Measurements from ENCODE around the gene DUSP15. TPM values are rescaled to one million over a fixed set of nuclear protein-coding genes. Genes with fewer than 3 reads are reported as not detected.

The DUSP15 gene
- total RNA-seq, 2 donors from 2014 or later = 2.9 to 3.6 TPM

- no peak overlapping the region for H3K27ac ChIP-seq
- TF ChIP-seq POLR2A (IDR thresholded peaks at IDR 0.05) = no peak
- TF ChIP-seq CTCF (IDR thresholded peaks at IDR 0.05) = no peak
- H3K4me3 ChIP-seq = no peak overlapping the region
- H3K9me3 ChIP-seq = no peaks in the 10 kb centered on the region
- intact Hi-C loops (cut with DNase I) = loop anchor here (5.0 kb wide), 1 partner anchor 206 kb away; no protein-coding TSS in a partner anchor
- WGBS, 2 donors = 87 to 88% methylated on average over 5 of the region's 5 CpGs
- no peaks in the 10 kb centered on the region for H3K36me3 ChIP-seq (replicated peaks in 1 of 2; ENCODE audit: insufficient read depth in 1 of 2, low read depth in 2 of 2)
- no peaks in the 10 kb centered on the region for H3K27me3 ChIP-seq
- DNase-seq (no peak), ATAC-seq (no peak)
- H3K4me1 ChIP-seq = peaks cover 20% of the 10 kb centered on the region
Observed at GRCh38 chr20:31826074-31826473, 44.3 kb downstream of the DUSP15 start.

- no peaks in the 10 kb centered on the region for H3K27me3 ChIP-seq
- DNase-seq = no peak
- intact Hi-C loops (cut with DNase I) = loop anchor here (5.0 kb wide), 1 partner anchor 208 kb away; no protein-coding TSS in a partner anchor
- no peak for ATAC-seq
- no peak for TF ChIP-seq CTCF (IDR thresholded peaks at IDR 0.05)
- TF ChIP-seq POLR2A (IDR thresholded peaks at IDR 0.05) = no peak
- no peak overlapping the region for H3K4me3 ChIP-seq
- no peaks in the 10 kb centered on the region for H3K9me3 ChIP-seq
- WGBS, 2 donors = 61 to 71% methylated on average over 14 of the region's 14 CpGs
- no peaks in the 10 kb centered on the region for H3K36me3 ChIP-seq (replicated peaks in 1 of 2; ENCODE audit: insufficient read depth in 1 of 2, low read depth in 2 of 2)
- H3K27ac ChIP-seq = no peak overlapping the region
- H3K4me1 ChIP-seq = peaks cover 32% of the 10 kb centered on the region
Observed at GRCh38 chr20:31824554-31825313, 45.6 kb downstream of the DUSP15 start.

GRCh38 chr20:31824125-31824485 is 46.2 kb downstream of the DUSP15 start:
- 73 to 76% methylated on average over 4 of the region's 4 CpGs for WGBS, 2 donors
- ATAC-seq = no peak
- no peak overlapping the region for H3K27ac ChIP-seq
- no peaks in the 10 kb centered on the region for H3K36me3 ChIP-seq (replicated peaks in 1 of 2; ENCODE audit: insufficient read depth in 1 of 2, low read depth in 2 of 2)
- no peaks in the 10 kb centered on the region for H3K9me3 ChIP-seq
- no peak for TF ChIP-seq POLR2A (IDR thresholded peaks at IDR 0.05)
- no peak for TF ChIP-seq CTCF (IDR thresholded peaks at IDR 0.05)
- no peaks in the 10 kb centered on the region for H3K27me3 ChIP-seq
- H3K4me3 ChIP-seq = no peak overlapping the region
- H3K4me1 ChIP-seq = peaks cover 38% of the 10 kb centered on the region
- no peak for DNase-seq
- intact Hi-C loops (cut with DNase I) = no loop called here

GRCh38 chr20:31823360-31824124 is 46.8 kb downstream of the DUSP15 start:
- intact Hi-C loops (cut with DNase I) = no loop called here
- TF ChIP-seq CTCF (IDR thresholded peaks at IDR 0.05) = no peak
- no peak for TF ChIP-seq POLR2A (IDR thresholded peaks at IDR 0.05)
- DNase-seq (no peak), ATAC-seq (no peak)
- Histone ChIP-seq H3K27ac (no peak overlapping the region), H3K27me3 (no peaks in the 10 kb centered on the region), H3K36me3 (replicated peaks in 1 of 2; ENCODE audit: insufficient read depth in 1 of 2, low read depth in 2 of 2) (no peaks in the 10 kb centered on the region), H3K9me3 (no peaks in the 10 kb centered on the region), H3K4me3 (no peak overlapping the region), H3K4me1 (peaks cover 44% of the 10 kb centered on the region)
- WGBS, 2 donors = 67 to 73% methylated on average over 7 to 14 of the region's 14 CpGs

Measured in body of pancreas (tissue), 4 donors.